MM.1S (cell line): ENCODE results near the gene ASCC3.

Experiments
- CTCF ChIP-seq: fragments of 300-600 bp; sonication (generic); IDR thresholded peaks from 2 replicates; pipeline ENCODE4 v1.5.1; 2016; ENCODE audit warnings: antibody characterized with exemption, low read length, mixed read lengths
- EZH2phosphoT487 ChIP-seq: fragments of 300-600 bp; sonication (generic); IDR thresholded peaks from 2 replicates; pipeline ENCODE4 v1.6.1; 2018; ENCODE audit warnings: antibody characterized with exemption, low read length

DNA sequence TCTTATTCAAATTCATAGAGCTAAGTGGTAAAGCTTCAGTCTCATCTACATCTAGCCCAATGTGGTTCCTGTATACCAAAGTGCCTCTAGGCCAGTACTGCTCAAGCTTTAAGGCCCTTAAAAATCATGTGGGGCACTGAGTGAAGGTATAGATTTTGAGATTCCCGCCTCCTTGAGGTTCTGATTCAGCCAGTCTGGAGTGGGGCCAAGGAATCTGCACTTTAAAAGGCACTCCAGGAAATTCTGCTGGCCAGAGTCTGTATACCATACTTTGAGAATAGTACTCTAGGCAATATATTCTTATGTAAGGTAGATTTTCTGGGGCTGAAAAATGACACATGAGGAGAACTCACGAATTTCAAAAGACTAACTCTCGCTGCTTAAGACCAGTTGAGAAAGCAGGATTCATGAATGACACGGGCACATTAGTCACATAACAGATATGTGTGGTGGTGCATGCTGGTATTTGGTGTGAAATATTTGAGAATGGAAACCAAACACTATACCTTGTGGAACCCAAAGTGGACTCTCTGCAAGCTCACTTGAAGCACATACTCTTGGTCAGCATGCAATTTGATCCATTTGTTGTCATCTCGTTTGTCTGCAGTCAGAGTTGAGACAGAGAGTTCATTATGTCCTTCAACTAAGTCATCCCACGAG, 368.8 kb downstream of the ASCC3 start:
- TF ChIP-seq CTCF (no peak), EZH2phosphoT487 (no peak)
